Spleen (tissue), 11 donors: ENCODE data around the gene JKAMP. TPM values are rescaled to one million over a fixed set of nuclear protein-coding genes. Genes with fewer than 3 reads are reported as not detected.

ENCODE experiments used
- DNase-seq: peaks from one replicate; pipeline ENCODE4 v3.0.0-alpha.2; 2020
- H3K27ac ChIP-seq, 8 donors: fragments of 200-600 bp; sonication (generic) in 7 of 8; 1 replicate in 4 of 8; 2 replicates in 4 of 8; pipeline versions ENCODE4 v1.5.0 to v1.8.0; 2016 to 2021; ENCODE audit warnings: inconsistent platforms in 4 of 8, mild to moderate bottlenecking in 4 of 8, moderate library complexity in 1 of 8
- H3K27me3 ChIP-seq, 7 donors: fragments of 200-600 bp; sonication (generic) in 6 of 7; replicated peaks in 1 of 7; 1 replicate in 4 of 7; 2 replicates in 3 of 7; pipeline versions ENCODE4 v1.5.0 to v1.8.0; 2016 to 2021; ENCODE audit warnings: inconsistent platforms in 3 of 7, mild to moderate bottlenecking in 1 of 7
- H3K36me3 ChIP-seq, 6 donors: fragments of 200-600 bp; sonication (generic) in 5 of 6; 1 replicate in 4 of 6; 2 replicates in 2 of 6; pipeline versions ENCODE4 v1.5.0 to v1.8.0; 2016 to 2021; ENCODE audit warnings: inconsistent platforms in 2 of 6
- H3K4me1 ChIP-seq, 6 donors: fragments of 200-600 bp; sonication (generic) in 5 of 6; 1 replicate in 3 of 6; 2 replicates in 3 of 6; pipeline versions ENCODE4 v1.5.0 to v1.8.0; 2016 to 2021; ENCODE audit warnings: inconsistent platforms in 3 of 6
- H3K4me3 ChIP-seq, 8 donors: fragments of 200-600 bp; sonication (generic) in 7 of 8; 1 replicate in 4 of 8; 2 replicates in 4 of 8; pipeline versions ENCODE4 v1.5.0 to v1.8.0; 2016 to 2021; ENCODE audit warnings: inconsistent platforms in 4 of 8, mild to moderate bottlenecking in 4 of 8, moderate library complexity in 2 of 8
- H3K9me3 ChIP-seq, 8 donors: fragments of 200-600 bp; sonication (generic) in 7 of 8; 1 replicate in 4 of 8; 2 replicates in 4 of 8; pipeline versions ENCODE4 v1.5.0 to v1.8.0; 2016 to 2021; ENCODE audit warnings: inconsistent platforms in 4 of 8
- CTCF ChIP-seq, 11 experiments: fragments of 200-600 bp in 7 of 11; fragments of 450-650 bp in 4 of 11; sonication (generic) in 4 of 11; IDR thresholded peaks in 8 of 11; conservative IDR thresholded peaks in 3 of 11; 1 replicate in 7 of 11; 2 replicates in 4 of 11; pipeline versions ENCODE4 v1.4.0 to v1.8.0; 2016 to 2021; ENCODE audit warnings: antibody characterized with exemption in 11 of 11, inconsistent platforms in 4 of 11, mild to moderate bottlenecking in 1 of 11
- POLR2A ChIP-seq, 3 donors: fragments of 450-650 bp; IDR thresholded peaks; one replicate each; pipeline ENCODE4 v1.5.1; 2017; ENCODE audit warnings: antibody characterized with exemption in 3 of 3, mild to moderate bottlenecking in 1 of 3
- POLR2AphosphoS5 ChIP-seq, 3 donors: sonication (generic); formaldehyde crosslinking; IDR thresholded peaks; one replicate each; pipeline ENCODE4 v1.5.1; 2017; ENCODE audit warnings: antibody characterized with exemption in 3 of 3
- WGBS, 5 donors: extraction: QIAGEN DNeasy Blood & Tissue Kit in 3 of 5; methylation state at CpG; one replicate each; pipeline versions ENCODE4 v1.1.5 to v1.1.7; 2013 to 2018; 5-methylcytosine and 5-hydroxymethylcytosine counted together
- intact Hi-C: fragments of 100-400 bp; cut with DNase I; formaldehyde crosslinking; loops from one replicate; pipeline ENCODE4 v1.15.0; 2023; ENCODE audit warnings: low total_unique reads
- polyA plus RNA-seq, 3 donors: library from polyadenylated mRNA; stranded (reverse); fragments of 200-250 nt; gene quantifications; one replicate each; pipeline ENCODE4 v1.2.1, GENCODE V29; 2013
- total RNA-seq, 7 donors: library from RNA; depleted of rRNA in 3 of 7; stranded (reverse); fragments of >200 nt in 3 of 7; fragmentation: NEBNext Ultra II Directional in 4 of 7; extraction: Animal tissue kit (Norgen Biotek cat#: 25700) in 4 of 7; gene quantifications; one replicate each; pipeline versions ENCODE4 v1.1.0 to v1.2.1, GENCODE V29; 2016 to 2021
- donor health status: healthy with polysubstance abuse.
- donor health status: DM: no; HTN: no; CAD: no; lungs with moderate emphysema.
- donor health status: DM: no; HTN: no; CAD: no.
- donor health status: Bipolar disorder and iron deficiency.
- donor health status: healthy.
- donor health status: DM: no; HTN: no; CAD: no.
- donor health status: DM: yes; HTN: yes; CAD: no.

Gene JKAMP
- total and polyA plus RNA-seq, 10 donors: 18.9 to 92.2 (median 36.5) TPM

GRCh38 chr14:59540852-59541251 is 56.5 kb downstream of the JKAMP start:
- H3K4me3 ChIP-seq: no peak overlapping the region
- no peak overlapping the region for H3K27ac ChIP-seq
- H3K9me3 ChIP-seq: no peaks in the 10 kb centered on the region
- intact Hi-C loops: no loop called here
- no peaks in the 10 kb centered on the region for H3K4me1 ChIP-seq
- 30 to 56% (median 50%) methylated on average over 1 of the region's 1 CpG for WGBS, 5 donors
- DNase-seq: no peak
- TF ChIP-seq POLR2A (IDR thresholded peaks at IDR 0.05): no peak
- TF ChIP-seq CTCF (IDR thresholded peaks at IDR 0.05 in 8 of 11, conservative IDR thresholded peaks at IDR 0.05 in 3 of 11): no peak
- no peak for TF ChIP-seq POLR2AphosphoS5 (IDR thresholded peaks at IDR 0.05)
- H3K27me3 ChIP-seq: no peaks in the 10 kb centered on the region
- no peaks in the 10 kb centered on the region for H3K36me3 ChIP-seq

GRCh38 chr14:59541731-59542130 is 57.4 kb downstream of the JKAMP start:
- H3K4me3 ChIP-seq: no peak overlapping the region
- no peaks in the 10 kb centered on the region for H3K36me3 ChIP-seq
- WGBS, 5 donors: 88 to 93% (median 90%) methylated on average over 2 of the region's 2 CpGs
- DNase-seq: no peak
- intact Hi-C loops: no loop called here
- TF ChIP-seq CTCF (IDR thresholded peaks at IDR 0.05 in 8 of 11, conservative IDR thresholded peaks at IDR 0.05 in 3 of 11): no peak
- TF ChIP-seq POLR2AphosphoS5 (IDR thresholded peaks at IDR 0.05): no peak
- no peak for TF ChIP-seq POLR2A (IDR thresholded peaks at IDR 0.05)
- H3K27ac ChIP-seq: no peak overlapping the region
- H3K27me3 ChIP-seq: no peaks in the 10 kb centered on the region
- no peaks in the 10 kb centered on the region for H3K9me3 ChIP-seq
- H3K4me1 ChIP-seq: no peaks in the 10 kb centered on the region

- 68 to 85% (median 73%) methylated on average over 7 of the region's 7 CpGs for WGBS, 5 donors
- intact Hi-C loops: no loop called here
Observed at GRCh38 chr14:59543873-59544272, 59.6 kb downstream of the JKAMP start.

GRCh38 chr14:59547310-59547709 is 63.0 kb downstream of the JKAMP start:
- WGBS, 5 donors: 82 to 93% (median 88%) methylated on average over 2 of the region's 2 CpGs
- intact Hi-C loops: no loop called here

More at GRCh38 chr14:59543873-59544272, 59.6 kb downstream of the JKAMP start:
- H3K4me3 ChIP-seq: no peak overlapping the region
- H3K27me3 ChIP-seq: no peaks in the 10 kb centered on the region
- DNase-seq: no peak
- no peak for TF ChIP-seq POLR2AphosphoS5 (IDR thresholded peaks at IDR 0.05)
- no peak for TF ChIP-seq CTCF (IDR thresholded peaks at IDR 0.05 in 8 of 11, conservative IDR thresholded peaks at IDR 0.05 in 3 of 11)
- no peak for TF ChIP-seq POLR2A (IDR thresholded peaks at IDR 0.05)
- H3K4me1 ChIP-seq: no peaks in the 10 kb centered on the region
- H3K36me3 ChIP-seq: no peaks in the 10 kb centered on the region
- no peaks in the 10 kb centered on the region for H3K9me3 ChIP-seq
- no peak overlapping the region for H3K27ac ChIP-seq

More at GRCh38 chr14:59547310-59547709, 63.0 kb downstream of the JKAMP start:
- H3K9me3 ChIP-seq: peaks cover 0 to 12% (median 2%) of the 10 kb centered on the region in 8 donors
- H3K27me3 ChIP-seq: no peaks in the 10 kb centered on the region
- H3K36me3 ChIP-seq: no peaks in the 10 kb centered on the region
- TF ChIP-seq CTCF (IDR thresholded peaks at IDR 0.05 in 8 of 11, conservative IDR thresholded peaks at IDR 0.05 in 3 of 11): no peak
- TF ChIP-seq POLR2AphosphoS5 (IDR thresholded peaks at IDR 0.05): no peak
- TF ChIP-seq POLR2A (IDR thresholded peaks at IDR 0.05): no peak
- DNase-seq: no peak
- no peak overlapping the region for H3K4me3 ChIP-seq
- no peak overlapping the region for H3K27ac ChIP-seq
- no peaks in the 10 kb centered on the region for H3K4me1 ChIP-seq

Other genes with a start within 250 kb of the JKAMP start
- gene GPR135, start 19.1 kb upstream of the JKAMP start, total RNA-seq: 1 to 10 TPM; 1.8 to 8.3 (median 3.3) TPM
- gene GPR135, start 19.1 kb upstream of the JKAMP start, polyA plus RNA-seq: under 1 TPM; 0.27 to 0.45 (median 0.37) TPM
- 10 to 100 TPM; 24.8 to 71.8 (median 39.2) TPM for gene L3HYPDH, start 109 bp upstream of the JKAMP start, total RNA-seq
- 10 to 100 TPM; 39.9 to 50.2 (median 49.7) TPM for gene L3HYPDH, start 109 bp upstream of the JKAMP start, polyA plus RNA-seq
- 1 to 10 TPM in 1 of 7 donors, under 1 TPM in 4, not detected in 2; 0.34 to 1.9 (median 0.43) TPM for gene CCDC175, start 92.3 kb downstream of the JKAMP start, total RNA-seq
- not detected for gene CCDC175, start 92.3 kb downstream of the JKAMP start, polyA plus RNA-seq